CD4-positive, alpha-beta T cell treated with Interleukin-17A for 4 hours (primary cell): ENCODE measurements around the gene CCN6.
"Not testable (repeated sequence)": the region's sequence is repeated elsewhere in the genome, so short reads cannot be mapped to it uniquely, and the experiment has no call there.

Source experiments
- DNase-seq: peaks from one replicate; pipeline ENCODE4 v3.0.0-alpha.2; 2020; ENCODE audit warnings: mixed read lengths

CCN6 gene

DNA sequence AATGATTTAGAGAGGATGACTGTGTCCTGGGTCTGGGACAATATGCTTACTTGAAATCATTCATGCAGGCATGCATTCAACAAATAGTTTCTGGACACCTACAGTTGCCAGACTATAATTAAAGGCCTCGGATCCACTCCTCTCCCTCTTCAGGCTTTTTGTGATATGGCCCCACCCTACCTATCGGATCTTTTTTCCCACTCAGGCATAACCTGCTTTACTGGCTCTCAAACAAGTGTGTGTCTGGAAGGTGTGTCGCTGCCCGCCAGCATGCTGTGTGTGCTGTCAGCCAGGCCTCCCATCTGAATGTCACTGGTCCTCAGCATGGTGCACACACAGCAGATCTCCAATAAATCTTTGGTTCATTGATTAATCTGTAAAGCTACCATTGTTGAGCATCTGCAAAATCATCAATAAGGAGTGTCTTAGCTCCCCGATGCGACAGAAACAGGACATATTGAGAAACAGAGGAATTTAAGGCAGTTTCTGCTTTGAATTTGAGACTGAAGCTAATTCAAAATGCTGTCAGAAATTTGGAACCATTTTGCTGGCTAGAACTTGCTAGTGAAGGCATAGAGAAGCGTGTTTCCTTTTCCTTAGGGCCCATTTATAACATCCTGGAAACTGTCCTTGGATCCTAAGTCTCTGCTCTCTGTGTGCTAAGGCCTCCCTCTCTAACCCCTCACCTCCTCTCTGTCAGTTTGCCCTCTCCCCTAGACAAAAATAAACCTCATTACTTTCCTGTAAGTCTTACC is 23.5 kb upstream of the CCN6 start:
- DNase-seq = no peak

DNA sequence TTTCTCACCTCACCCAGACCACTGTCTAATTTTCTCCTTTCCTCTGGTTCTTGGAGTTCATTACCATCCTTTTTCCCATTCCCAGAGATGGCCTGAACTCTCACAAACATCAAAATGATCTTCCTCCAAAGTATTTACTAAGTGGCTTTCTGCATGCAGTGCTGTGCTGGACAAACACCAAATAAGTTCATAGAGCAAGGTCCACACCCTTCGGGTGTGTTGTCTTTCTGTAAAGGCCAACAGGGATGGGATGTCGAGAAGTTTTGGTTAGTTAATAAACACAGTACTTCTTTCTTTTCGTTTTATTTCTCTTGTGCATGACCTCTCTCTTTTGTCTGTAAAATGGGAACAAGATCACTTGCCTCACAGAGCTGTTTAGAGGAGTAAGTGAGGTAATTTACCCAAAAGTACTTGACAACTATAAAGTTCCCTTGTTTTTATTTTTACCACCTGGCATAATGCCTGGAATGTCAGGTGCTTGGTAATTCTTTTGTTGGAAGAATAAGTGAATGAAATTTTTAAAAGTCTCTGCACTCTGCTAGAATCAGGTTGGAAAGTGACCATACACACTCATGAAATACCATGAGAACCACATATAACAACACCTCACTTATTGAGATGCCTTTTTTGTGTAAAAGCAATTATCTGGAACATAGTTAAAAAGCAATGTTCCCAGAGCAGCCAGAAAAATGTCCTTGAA is 22.8 kb upstream of the CCN6 start:
- no peak for DNase-seq

DNA sequence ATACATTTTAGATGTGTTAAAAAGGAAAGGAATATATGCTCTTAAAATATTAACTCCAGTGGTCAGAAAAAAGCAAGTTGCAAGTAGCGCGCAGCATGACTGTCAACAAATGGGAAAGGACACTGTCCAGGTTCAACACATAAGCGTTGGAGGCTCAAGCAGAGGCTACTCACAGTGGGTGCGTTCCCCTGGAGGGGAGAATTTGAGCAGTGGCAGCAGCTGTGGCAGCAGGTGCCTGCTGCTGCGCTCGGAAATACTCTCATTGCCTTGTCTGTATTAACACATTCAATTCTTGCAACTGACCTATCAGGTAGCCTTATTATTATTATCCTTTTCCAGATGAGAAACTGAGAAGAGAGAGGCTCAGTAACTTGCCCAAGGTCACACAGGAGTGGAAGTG is 21.9 kb upstream of the CCN6 start:
- DNase-seq = no peak

DNA sequence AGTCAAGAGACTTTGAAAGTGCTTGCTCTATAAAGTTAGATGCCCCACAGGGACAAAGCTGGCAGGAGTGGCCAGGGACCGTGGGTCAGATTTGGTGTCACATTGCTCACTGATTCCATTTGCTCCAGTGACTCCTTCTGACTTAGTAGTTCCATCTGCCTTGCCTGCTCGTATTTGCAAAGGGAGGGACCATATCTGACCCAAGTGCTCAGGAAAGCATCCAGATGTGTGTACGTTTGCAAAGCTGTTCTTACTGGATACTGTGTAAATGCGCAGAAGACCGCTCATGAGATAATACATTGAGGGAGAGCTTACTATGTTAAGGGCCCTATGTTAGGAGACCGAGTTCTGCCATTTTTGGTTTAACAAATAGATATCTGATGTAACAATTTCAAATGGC is 21.2 kb upstream of the CCN6 start:
- no peak for DNase-seq

DNA sequence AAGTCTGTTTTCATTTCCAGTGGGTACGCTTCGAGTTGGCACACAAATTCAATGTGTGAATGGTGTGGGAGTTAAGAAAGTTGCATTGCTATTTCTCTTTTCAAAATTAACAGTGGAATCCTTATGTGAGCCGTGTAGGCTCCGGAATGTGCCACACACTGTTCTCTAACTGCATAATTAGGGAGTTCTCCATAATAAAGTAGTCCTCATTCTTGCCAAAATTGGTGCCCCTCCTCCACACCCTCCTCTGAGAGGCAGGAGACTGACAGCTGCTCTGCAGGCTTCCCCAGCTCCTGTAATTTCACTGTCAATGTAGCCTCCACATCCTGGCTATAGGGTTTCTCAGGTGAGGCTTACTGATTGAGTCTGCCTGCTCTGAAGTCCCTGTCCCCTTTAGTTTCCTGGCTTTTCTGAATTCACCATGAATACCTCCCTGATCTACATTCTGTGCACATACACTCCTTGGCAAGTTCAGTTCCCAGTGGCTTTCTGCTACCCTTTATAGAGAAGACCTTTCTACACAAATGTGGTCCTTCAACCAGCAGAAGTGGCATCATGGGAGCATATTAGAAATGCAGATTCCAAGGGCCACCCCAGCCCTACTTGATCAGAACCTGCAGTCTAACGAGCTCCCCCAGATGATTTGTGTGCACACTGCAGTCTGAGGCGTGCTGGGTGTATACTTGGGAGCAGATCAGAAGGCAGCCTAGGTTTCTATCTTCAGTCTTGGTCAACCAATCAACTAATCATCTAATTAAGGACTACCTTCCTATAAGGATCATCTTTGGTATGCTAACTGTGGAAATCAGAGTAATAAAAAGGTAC is 19.9 kb upstream of the CCN6 start:
- DNase-seq = peak; percentile 22

DNA sequence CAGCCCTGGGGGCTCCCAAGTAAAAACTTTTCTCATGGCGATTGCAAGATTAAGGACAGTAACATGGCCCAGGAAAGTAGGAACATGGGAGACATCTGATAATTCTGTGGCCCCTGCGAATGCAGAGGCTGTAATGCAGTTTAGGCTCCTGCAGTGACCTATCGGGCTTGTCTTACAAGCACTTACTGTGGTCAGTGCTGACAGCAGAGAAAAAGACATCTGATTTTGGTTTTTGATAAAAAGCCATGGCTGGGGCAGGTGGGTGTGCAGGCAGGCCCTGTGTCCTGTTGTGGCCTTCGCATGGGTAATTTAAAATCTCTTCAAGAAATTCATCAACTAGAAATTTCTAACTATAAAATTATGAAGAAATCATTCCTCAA is 19.3 kb upstream of the CCN6 start:
- DNase-seq = no peak

DNA sequence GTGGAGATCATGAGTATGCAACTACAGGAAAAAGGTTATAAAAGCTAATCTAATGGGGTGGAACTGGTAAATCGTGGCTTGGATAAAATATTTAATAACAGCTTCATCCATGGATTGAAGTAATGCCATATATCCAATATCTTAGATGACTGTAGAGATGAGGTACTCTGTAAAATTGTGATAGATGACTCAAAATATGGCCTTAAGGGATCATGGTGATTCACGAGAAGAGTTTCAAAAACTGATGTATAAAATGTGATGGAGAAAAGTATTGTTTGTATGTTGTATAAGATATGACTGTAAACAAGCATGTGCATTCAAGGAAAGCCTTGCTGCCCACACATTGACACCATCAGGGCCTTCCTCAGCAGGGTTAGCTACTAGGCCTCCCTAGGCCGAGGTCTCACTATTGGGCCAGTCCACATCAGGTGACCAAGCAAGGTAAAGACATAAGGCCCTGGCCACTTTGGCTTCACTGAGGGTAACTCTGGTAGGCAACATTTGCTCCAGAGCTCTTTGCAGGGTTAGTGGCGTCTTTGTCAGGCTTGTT is 17.7 kb upstream of the CCN6 start:
- DNase-seq = no peak

DNA sequence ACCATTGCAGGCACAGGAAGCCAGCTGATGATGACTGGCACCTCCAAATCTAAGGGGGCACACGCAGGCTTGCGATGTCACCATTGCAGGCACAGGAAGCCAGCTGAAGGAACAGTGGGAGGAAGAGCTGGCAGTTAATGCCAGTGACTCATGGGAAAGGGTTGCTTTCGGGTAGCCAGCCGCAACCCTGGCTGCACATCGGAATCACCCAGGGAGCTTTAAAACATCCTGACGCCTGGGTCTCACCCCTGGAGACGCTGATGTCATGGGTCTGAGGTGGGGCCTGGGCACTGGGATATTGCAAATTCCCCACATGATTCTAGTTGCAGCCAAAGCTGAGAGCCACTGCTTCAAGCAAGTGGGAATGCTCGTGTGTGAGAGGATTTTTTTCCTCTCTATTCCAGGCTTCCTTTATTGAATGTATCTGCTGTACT is 16.1 kb upstream of the CCN6 start:
- DNase-seq = peak; percentile 35

DNA sequence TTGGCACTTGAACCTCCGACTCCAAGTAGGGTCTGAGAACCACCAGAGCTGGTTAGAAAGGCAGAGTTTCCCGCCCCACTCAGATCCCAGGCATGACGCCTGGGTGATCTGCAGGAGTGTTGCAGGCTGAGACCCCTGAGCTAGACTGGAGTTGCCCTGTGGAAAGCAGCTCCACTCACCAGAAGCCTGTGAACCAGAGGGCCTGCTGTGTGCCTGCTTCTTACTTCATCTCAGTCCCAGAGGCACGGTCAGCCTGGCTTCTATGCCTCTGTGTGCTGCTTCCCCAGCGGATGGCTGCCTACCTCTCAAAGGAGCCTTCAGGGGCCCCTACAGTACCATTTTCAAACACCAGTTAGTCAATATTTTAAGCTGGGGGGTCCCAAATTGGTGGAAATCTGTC is 15.6 kb upstream of the CCN6 start:
- no peak for DNase-seq

DNA sequence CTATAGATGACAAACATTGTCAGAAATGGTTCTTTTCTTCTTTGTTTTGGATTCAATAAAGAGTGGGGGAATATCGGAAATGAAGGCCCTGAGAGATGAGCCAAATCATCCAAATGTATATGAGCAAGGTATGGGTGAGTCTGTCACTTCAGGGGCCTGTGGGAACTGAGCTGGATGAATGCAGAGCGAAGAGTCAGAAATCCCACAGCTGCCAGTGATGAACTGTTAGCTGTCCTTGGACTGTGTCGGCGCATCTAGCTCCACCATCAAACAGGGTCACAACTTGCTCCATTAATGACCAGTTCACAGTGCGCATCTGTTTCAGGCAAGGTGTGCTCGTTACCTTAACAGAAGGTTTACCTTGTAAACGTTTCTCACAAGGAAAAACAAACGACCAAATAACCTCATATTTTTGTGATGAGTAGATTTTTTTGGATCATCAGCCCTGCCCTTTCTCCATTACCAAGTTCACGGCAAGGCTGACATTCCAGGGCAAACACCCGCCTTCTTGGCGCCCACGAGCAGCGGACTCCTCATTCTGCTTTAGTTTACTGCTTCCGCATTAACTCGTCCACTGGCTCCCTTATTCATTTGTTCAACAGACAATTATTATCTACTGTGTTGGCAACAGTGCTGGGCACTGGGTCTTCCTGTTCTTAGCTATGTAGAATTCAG is 15.0 kb upstream of the CCN6 start:
- no peak for DNase-seq

DNA sequence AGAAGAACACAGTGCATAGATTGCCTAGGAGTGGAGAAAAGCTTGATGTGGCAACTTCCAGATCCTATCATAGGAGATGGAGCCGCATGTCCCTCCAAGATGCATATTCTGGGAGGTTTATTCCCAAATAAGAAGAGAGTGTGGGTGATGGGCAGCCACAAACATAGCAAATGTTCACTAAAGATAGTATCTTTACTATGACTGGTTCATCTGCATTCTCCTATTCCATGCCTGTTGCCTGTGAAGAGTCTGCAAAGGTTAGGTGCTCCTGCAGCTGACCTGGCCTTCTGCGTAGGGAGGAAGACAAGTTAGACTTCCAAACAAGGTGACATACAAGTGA is 14.5 kb upstream of the CCN6 start:
- no peak for DNase-seq

DNA sequence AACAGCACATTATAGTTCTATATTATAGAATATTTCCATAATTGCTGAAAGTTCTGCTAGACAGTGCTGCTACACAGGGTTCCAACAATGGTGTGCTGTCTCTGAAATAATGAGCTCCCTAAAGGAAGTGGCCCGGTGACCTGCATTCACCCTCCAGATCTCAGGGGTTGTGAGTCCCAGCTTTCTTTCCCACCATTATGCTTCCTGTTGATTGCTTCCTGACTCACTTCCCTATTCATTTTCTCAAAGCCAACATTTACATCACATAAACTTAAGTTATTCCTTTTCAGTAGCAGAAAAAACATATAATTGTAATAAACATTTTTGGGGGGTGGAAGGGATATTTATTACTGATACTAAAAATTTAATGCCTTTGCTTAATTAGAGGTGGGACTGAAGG is 12.9 kb upstream of the CCN6 start:
- no peak for DNase-seq

DNA sequence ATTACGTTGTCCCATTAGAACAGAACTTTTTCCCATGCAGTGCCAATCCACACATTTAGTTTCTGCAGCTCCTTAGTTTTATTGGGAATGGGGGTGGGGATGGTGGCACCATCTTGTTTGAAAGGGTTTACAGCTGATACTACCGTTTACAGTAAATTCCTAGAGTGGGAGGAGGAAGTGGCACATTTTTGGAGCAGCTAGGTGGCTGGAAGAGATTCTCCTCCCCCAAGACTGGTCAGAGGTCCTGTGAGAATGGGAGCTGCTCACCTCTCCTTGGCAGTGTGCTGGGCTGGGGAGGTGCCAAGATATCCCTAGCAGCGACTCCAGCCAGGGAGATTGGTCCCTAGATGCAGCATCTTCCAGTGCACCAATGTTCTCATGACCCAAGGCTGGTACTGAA is 12.4 kb upstream of the CCN6 start:
- no peak for DNase-seq

DNA sequence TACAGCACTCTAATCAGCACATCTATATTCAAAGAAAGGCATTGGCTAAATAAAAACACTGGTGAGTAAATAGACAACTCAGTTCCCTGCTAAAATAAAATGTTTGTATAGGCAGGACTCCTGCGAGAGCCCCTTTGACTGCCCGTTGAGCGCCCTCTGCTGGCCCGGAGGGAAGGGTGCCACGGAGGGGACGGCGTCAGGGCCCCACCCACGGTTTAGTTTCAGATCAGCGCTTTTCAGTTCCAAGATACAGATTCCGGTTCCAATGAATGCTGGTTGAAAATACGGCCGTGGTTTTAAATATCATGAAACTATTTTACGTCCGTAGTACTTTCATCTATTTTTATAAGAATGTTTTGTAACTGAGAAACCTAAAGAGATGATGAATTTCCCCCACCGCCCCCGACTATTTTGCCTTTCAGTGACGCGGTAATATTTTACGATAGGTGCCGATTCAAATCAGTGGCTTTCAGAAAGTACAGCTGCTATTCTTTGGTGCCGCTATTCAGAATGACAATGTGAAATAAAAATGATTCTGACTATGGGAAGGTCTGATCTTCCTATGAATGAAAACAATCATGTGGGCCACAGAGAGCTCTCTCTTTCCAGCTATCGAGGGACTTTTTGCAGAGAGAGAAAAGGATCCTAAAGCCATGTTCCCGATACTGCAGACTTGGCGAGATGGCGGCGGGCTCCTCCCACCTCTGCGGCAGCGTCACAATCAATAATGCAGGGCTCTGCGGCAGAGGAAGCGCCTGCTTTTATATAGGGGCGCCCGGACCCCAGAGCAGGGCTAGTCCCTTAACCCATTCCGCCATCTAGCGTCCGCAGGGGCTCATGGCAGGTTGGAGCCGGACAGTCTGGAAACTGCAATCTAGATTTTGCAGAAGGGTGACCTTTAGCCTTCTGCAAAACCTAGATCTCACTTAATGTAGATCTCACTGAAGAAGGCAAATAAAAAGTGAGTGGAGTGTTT is 10.6 kb upstream of the CCN6 start:
- DNase-seq = peak; percentile 93

DNA sequence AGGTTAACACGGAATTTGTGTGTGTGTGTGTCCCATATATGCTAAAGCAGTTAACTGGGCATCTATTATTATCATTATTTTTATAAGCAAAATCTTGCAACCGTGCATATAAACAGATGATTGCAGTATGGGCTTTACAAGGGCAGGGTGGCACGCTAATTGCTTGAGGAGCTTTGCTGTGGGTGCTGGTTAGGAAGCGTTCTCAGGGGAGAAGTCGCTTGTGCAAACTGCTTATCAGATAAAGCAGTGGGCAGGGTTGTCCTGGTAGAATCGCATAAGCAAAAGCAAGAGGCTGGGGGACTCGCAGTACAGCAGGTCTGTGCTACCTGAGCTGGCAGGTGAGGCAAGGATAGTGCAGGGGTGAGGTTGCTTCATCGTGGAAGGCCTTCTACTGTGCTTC is 9.7 kb upstream of the CCN6 start:
- no peak for DNase-seq

DNA sequence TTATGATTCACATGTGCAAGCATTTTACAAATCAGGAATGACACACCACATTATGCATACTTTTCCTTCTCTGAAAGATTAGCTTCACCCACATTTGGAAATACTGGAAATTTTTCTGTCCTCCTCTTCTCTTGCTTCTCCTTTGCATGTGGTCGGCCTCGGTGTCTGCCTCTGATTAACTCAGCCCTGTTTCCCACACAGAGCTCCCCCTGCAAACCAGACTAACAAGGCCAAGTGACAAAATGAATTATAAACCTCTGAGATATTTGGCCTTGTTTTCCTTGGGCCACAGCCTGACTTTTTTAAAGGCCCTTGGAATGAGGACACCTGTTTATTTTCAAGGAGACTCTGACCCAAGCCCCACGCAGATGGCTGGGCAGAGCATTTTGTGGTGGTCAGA is 9.0 kb upstream of the CCN6 start:
- DNase-seq = no peak

DNA sequence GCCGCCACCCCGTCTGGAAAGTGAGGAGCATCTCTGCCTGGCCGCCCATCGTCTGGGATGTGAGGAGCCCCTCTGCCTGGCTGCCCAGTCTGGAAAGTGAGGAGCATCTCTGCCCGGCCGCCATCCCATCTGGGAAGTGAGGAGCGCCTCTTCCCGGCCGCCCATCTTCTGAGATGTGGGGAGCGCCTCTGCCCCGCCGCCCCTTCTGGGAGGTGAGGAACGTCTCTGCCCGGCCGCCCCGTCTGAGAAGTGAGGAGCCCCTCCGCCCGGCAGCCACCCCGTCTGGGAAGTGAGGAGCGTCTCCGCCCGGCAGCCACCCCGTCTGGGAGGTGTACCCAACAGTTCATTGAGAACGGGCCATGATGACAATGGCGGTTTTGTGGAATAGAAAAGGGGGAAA is 6.4 kb upstream of the CCN6 start:
- DNase-seq = not testable (repeated sequence)

DNA sequence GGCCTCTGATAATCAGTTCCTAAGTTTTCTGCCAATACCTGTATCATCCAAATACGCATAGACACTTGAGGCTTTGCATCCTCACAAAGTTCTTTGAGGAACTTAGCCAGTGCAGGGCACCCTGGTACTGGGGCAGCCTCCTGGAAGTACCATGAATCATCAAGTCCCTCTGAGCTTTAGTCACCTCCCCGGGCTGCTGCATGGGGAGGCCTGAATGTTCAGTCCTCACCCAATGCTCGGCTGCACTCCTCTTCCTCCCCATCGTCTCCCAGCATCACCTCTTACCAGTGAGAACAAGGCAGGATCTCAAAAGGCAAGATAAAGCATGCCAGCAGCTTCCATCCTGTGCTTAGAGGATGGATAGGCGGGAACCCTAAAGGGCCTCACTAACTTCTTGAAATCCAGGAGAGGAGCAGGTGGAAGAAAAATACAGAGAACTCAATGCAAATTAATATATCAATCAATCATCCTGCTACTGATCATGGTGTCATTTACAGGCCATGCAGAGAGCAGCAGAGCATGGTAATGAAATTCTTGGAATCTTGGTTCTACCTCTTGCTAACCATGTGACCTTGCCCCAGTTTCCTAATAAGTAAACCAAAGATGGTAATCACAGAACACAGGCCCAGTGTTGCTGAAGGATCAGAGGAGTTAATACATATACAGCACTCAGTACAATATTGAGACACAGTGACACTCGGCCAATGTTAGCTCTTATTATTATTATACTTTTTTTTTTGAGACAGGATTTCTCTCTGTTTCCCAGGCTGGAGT is 4.7 kb upstream of the CCN6 start:
- DNase-seq = no peak

DNA sequence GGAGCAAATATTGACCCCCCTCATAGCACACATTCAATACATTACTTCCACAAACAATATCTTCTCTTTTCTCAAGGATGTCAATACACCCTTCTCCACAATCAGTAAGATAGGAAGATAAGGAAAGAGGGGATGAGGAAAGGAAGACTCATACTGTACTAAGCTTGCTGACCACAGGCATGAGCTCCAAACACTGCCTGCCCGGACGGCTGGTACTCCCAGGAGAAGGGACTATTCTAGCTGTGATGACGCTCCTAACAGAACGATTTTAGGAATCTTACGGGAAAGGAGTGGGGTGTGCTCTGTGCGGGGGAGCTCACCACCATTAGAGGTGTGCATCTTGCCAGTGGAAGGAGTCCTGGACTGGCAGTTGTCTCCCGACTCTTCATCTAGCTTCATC is 3.9 kb upstream of the CCN6 start:
- DNase-seq = no peak

DNA sequence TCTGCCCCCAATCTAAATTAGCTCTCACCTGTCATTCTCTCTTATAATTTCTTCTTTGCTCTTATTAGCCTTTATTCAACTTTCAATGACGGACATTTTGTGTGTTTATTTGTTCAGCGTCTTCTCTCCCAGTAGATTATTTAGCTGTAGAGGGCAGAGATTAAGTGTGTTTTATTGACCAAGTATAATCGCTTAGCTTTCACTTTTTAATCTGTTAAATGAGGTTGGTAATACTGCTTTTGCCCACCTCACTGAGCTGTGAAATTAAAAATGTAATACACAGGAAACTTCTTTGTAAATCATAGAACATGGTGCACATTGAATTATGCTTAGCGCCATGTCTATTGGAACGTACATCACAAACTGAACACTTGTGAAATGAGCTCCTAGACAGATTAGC is 3.5 kb upstream of the CCN6 start:
- DNase-seq = no peak

DNA sequence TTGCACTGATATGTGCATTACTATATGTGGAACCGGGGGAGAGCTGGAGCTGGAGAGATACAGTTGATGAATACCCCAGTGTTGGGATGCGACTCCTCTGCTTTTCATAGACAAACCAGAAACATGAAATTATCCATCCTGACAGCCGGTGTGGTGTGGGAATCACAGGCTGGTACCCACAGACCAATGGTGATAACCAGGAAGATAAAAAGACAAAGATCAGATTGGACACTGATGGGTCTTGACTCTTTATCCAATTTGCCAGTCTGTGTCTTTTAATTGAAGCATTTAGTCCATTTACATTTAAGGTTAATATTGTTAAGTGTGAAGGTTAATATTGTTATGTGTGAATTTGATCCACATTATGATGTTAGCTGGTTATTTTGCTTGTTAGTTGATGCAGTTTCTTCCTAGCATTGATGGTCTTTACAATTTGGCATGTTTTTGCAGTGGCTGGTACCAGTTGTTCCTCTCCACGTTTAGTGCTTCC is 2.6 kb upstream of the CCN6 start:
- not testable (repeated sequence) for DNase-seq
